Neural cell (in vitro differentiated cells): ENCODE data around the gene RFX2.

Experiments
- EZH2 ChIP-seq: fragments of 200-600, 300-800 bp; shearing (Covaris generic), sonication (generic); IDR thresholded peaks from 2 replicates; pipeline ENCODE4 v1.6.1; 2014; ENCODE audit warnings: antibody characterized with exemption, low read length, borderline replicate concordance, mild to moderate bottlenecking; ENCODE audit not compliant: insufficient read depth, poor library complexity, severe bottlenecking
- POLR2AphosphoS5 ChIP-seq: IDR thresholded peaks from 2 replicates; pipeline ENCODE4 v1.6.1; 2012
- RAD21 ChIP-seq: fragments of 450-650 bp; conservative IDR thresholded peaks from 2 replicates; pipeline ENCODE4 v1.6.1; 2014; ENCODE audit warnings: antibody characterized with exemption, mild to moderate bottlenecking, moderate library complexity
- TF ChIP-seq, protein P1 (sequence below): fragments of 450-650 bp; IDR thresholded peaks from 2 replicates; pipeline ENCODE4 v1.5.1; 2014; ENCODE audit warnings: antibody characterized with exemption, mild to moderate bottlenecking, moderate library complexity; ENCODE audit not compliant: poor library complexity, severe bottlenecking

DNA sequence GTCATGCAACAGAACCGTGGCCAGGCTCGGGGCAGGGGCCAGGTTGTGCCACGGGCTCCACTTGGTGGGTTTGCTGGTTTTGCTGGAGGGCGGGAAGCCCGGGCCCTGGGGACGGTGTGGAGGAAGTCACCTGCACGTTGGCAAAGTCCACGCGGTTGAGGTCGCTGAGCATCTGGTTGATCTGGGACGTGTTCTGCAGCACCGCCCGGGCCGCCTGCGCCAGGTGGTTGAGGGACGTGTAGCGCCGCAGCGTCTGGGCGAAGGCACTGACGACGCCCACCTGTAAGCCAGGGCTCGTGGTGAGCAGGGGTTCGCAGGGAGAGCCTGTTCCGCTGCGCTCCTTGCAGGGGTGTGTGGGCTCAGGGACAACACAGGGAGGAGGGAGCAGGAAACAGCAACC lies 107.7 kb downstream of the RFX2 start:
- TF ChIP-seq, protein P1, sequence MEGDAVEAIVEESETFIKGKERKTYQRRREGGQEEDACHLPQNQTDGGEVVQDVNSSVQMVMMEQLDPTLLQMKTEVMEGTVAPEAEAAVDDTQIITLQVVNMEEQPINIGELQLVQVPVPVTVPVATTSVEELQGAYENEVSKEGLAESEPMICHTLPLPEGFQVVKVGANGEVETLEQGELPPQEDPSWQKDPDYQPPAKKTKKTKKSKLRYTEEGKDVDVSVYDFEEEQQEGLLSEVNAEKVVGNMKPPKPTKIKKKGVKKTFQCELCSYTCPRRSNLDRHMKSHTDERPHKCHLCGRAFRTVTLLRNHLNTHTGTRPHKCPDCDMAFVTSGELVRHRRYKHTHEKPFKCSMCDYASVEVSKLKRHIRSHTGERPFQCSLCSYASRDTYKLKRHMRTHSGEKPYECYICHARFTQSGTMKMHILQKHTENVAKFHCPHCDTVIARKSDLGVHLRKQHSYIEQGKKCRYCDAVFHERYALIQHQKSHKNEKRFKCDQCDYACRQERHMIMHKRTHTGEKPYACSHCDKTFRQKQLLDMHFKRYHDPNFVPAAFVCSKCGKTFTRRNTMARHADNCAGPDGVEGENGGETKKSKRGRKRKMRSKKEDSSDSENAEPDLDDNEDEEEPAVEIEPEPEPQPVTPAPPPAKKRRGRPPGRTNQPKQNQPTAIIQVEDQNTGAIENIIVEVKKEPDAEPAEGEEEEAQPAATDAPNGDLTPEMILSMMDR = no peak
- TF ChIP-seq RAD21 (no peak), POLR2AphosphoS5 (no peak), EZH2 (no peak)
